Measurements from ENCODE around the gene DNAL4.
A peak's percentile ranks its signal among the peaks of the same experiment; 100 is the strongest.

The DNAL4 gene

DNA sequence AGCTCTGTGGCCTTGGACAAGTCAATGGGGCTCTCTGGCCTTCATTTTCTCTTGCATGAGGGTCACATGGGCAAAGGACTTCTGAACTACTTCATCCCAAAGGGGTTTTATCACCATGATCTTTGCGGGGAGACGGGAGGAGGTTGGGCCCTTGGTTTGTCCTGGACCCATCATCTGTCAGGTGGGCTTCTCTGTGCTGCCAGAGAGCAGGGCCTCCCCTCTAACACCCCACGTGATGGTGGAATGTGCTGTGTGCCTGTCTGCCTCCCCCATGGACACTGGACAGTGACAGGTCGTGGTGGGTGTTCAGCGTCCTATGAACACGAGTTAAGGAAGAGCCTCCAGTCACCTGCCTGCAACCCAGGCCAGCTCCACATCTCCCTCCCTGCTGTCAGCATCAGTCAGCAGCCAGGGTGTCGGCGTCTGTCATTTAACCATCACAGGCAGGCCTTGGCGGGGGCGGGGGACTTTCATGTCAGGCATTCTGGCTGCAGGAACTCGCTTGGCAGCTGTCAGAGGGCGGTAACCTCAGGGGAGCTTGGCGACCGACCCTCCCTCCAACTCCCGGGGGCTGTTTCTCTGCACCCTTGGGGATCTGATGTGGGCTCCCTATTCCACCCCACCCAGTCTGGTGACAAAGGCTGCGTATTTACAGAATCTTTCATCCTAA lies 35.5 kb downstream of the DNAL4 start:
- H3K9ac ChIP-seq, result no peak overlapping the region

DNA sequence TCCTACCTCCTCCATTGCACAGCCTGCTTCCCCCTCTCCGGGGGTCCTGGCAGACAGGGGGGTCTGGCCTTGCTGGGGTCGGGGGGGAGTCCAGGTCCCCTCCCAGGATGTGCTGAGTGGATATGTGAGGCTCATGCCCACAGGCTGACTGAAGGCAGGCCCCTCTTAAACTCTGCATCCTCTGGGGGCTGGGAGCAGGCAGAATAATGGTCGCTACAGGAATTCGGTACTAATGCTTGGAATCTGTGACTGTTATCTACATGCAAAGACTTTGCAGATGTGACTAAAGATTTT lies 36.5 kb downstream of the DNAL4 start:
- no peaks in the 10 kb centered on the region for H3K27me3 ChIP-seq (ENCODE audit: insufficient read depth, low read depth)
- no peak overlapping the region for H3K9ac ChIP-seq
- no peak overlapping the region for H3K27ac ChIP-seq
- TF ChIP-seq, protein P1, sequence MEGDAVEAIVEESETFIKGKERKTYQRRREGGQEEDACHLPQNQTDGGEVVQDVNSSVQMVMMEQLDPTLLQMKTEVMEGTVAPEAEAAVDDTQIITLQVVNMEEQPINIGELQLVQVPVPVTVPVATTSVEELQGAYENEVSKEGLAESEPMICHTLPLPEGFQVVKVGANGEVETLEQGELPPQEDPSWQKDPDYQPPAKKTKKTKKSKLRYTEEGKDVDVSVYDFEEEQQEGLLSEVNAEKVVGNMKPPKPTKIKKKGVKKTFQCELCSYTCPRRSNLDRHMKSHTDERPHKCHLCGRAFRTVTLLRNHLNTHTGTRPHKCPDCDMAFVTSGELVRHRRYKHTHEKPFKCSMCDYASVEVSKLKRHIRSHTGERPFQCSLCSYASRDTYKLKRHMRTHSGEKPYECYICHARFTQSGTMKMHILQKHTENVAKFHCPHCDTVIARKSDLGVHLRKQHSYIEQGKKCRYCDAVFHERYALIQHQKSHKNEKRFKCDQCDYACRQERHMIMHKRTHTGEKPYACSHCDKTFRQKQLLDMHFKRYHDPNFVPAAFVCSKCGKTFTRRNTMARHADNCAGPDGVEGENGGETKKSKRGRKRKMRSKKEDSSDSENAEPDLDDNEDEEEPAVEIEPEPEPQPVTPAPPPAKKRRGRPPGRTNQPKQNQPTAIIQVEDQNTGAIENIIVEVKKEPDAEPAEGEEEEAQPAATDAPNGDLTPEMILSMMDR (conservative IDR thresholded peaks at IDR 0.05; ENCODE audit: low read depth, low read length), result no peak
- H2AFZ ChIP-seq (ENCODE audit: low read depth), result no peak overlapping the region
- H3K4me1 ChIP-seq (ENCODE audit: low read depth, poor library complexity, severe bottlenecking), result peaks cover 18% of the 10 kb centered on the region
- no peak overlapping the region for H3K4me3 ChIP-seq (IDR thresholded peaks at IDR 0.05; ENCODE audit: insufficient read depth, low read depth, low read length)
- no peaks in the 10 kb centered on the region for H3K36me3 ChIP-seq (ENCODE audit: insufficient read depth)
- H3K4me2 ChIP-seq, result no peak overlapping the region; the same call in 1 of the 2 replicates
- no peaks in the 10 kb centered on the region for H4K20me1 ChIP-seq (ENCODE audit: insufficient read depth)
- H3K79me2 ChIP-seq (ENCODE audit: insufficient read depth, low read depth), result 0 out of 2 replicates have a peak, but pooled peaks cover 7% of the 10 kb centered on the region

More for the DNA sequence above, 35.5 kb downstream of the DNAL4 start:
- no peaks in the 10 kb centered on the region for H4K20me1 ChIP-seq (ENCODE audit: insufficient read depth)
- no peaks in the 10 kb centered on the region for H3K27me3 ChIP-seq (ENCODE audit: insufficient read depth, low read depth)
- H2AFZ ChIP-seq (ENCODE audit: low read depth), result no peak overlapping the region
- H3K4me3 ChIP-seq (IDR thresholded peaks at IDR 0.05; ENCODE audit: insufficient read depth, low read depth, low read length), result no peak overlapping the region
- peaks cover 18% of the 10 kb centered on the region for H3K4me1 ChIP-seq (ENCODE audit: low read depth, poor library complexity, severe bottlenecking)
- no peak overlapping the region for H3K4me2 ChIP-seq
- H3K27ac ChIP-seq, result no peak overlapping the region
- no peaks in the 10 kb centered on the region for H3K36me3 ChIP-seq (ENCODE audit: insufficient read depth)
- TF ChIP-seq, protein P1 (conservative IDR thresholded peaks at IDR 0.05; ENCODE audit: low read depth, low read length), result no peak
- 0 out of 2 replicates have a peak, but pooled peaks cover 7% of the 10 kb centered on the region for H3K79me2 ChIP-seq (ENCODE audit: insufficient read depth, low read depth)

DNA sequence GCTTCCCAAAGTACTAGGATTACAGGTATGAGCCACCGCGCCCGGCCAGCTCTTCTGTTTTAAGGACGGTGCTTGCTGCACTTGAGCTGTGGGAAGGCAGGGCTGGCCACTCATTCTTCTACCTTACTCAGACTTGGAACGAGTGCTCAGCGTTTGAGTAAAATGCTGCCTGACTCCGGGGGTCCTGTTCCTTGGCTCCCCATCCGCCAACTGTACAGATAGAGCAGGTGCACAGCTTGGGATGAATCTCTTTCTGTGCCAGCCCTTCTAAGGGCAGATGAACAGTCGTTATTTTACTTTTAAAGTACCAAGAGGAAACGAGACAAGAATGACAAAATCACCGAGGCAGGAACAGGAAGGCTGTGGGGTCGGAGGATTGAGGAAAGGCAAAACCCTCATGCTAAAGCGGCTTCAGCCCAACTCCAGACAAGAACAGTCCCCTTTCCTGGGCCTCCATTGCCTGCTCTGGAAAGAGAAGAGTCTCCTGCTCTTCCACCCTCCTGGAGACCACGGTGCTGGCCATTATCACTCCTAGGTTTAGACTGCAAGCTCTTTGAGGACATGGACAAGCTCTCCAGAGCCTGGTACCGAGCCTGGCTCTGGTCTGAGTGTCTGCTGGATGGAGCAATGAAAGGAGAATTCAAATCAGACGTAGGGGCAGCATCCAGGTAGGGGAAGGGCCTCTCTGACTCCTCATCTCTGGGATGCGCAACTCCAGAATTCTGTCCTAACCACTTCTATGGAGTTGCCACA lies 37.1 kb downstream of the DNAL4 start:
- Histone ChIP-seq H4K20me1 (ENCODE audit: insufficient read depth) (no peaks in the 10 kb centered on the region), H3K4me3 (IDR thresholded peaks at IDR 0.05; ENCODE audit: insufficient read depth, low read depth, low read length) (no peak overlapping the region), H3K27ac (no peak overlapping the region), H3K79me2 (ENCODE audit: insufficient read depth, low read depth) (0 out of 2 replicates have a peak, but pooled peaks cover 7% of the 10 kb centered on the region), H3K4me1 (ENCODE audit: low read depth, poor library complexity, severe bottlenecking) (peaks cover 23% of the 10 kb centered on the region), H3K4me2 (peak overlapping the region; percentile 76), H3K9ac (peak overlapping the region; percentile 72; the same call in 1 of the 2 replicates), H2AFZ (ENCODE audit: low read depth) (peak overlapping the region; percentile 92), H3K36me3 (ENCODE audit: insufficient read depth) (no peaks in the 10 kb centered on the region), H3K27me3 (ENCODE audit: insufficient read depth, low read depth) (no peaks in the 10 kb centered on the region)
- TF ChIP-seq, protein P1 (conservative IDR thresholded peaks at IDR 0.05; ENCODE audit: low read depth, low read length), result no peak

DNA sequence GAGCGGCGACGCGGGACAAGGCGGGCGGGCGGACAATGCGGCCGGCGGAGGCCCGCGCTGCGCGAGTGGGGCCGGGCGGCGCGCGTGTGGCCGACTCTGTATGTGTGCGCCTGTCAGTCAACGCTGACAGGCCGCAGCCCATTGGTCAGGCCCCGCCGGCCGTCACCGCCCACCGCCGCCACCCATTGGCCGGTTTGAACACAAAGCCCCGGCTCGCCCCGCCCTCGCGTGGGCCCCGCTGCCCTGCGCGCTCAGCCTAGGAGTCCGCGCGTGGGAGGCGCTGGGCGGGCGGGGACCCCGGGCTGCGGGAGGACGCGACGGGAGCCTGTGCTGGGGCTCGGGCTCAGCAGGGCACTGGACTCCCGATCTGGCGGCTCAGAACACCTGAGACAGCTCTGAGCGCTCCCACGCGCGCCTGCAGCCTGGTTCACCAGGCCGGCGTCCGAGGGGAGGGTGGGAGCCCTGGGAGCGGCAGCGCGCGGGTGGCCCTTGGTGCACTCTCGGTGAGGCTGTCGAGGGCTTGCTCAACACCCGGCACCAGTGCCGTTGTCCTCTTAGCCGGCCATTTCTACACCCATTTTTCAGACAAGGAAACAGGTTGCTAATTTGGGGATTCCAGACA lies 37.9 kb downstream of the DNAL4 start, which contains the start of gene SUN2:
TSS of gene SUN2 (minus strand) at position 88 of the 622 bp plus-strand sequence. CDS start 3,370 bp downstream, outside the sequence.
- Histone ChIP-seq H3K27me3 (ENCODE audit: insufficient read depth, low read depth) (no peaks in the 10 kb centered on the region), H4K20me1 (ENCODE audit: insufficient read depth) (no peaks in the 10 kb centered on the region), H3K27ac (no peak within 1 kb of the TSS), H2AFZ (ENCODE audit: low read depth) (peak within 1 kb of the TSS; percentile 92), H3K79me2 (ENCODE audit: insufficient read depth, low read depth) (0 out of 2 replicates have a peak, but pooled peaks cover 7% of the 10 kb centered on the region), H3K36me3 (ENCODE audit: insufficient read depth) (no peaks in the 10 kb centered on the region), H3K4me3 (IDR thresholded peaks at IDR 0.05; ENCODE audit: insufficient read depth, low read depth, low read length) (no peak within 1 kb of the TSS), H3K9ac (peak within 1 kb of the TSS; percentile 72; the same call in 1 of the 2 replicates), H3K4me2 (peak within 1 kb of the TSS; percentile 76), H3K4me1 (ENCODE audit: low read depth, poor library complexity, severe bottlenecking) (peaks cover 25% of the 10 kb centered on the region)
- TF ChIP-seq, protein P1 (conservative IDR thresholded peaks at IDR 0.05; ENCODE audit: low read depth, low read length), result no peak
